Stimulated activated CD4-positive, alpha-beta T cell treated with anti-CD3 and anti-CD28 coated beads, Interleukin-1b, Interleukin-23, amount 100 ng/mL, for 24 hours (primary cell): ENCODE results near the gene TMEM263.

ENCODE experiments used
- DNase-seq, 4 experiments: peaks; one replicate each; pipeline ENCODE4 v3.0.0-alpha.2; 2020; ENCODE audit warnings: low read depth in 4 of 4, low spot score in 1 of 4

The TMEM263 gene

DNA sequence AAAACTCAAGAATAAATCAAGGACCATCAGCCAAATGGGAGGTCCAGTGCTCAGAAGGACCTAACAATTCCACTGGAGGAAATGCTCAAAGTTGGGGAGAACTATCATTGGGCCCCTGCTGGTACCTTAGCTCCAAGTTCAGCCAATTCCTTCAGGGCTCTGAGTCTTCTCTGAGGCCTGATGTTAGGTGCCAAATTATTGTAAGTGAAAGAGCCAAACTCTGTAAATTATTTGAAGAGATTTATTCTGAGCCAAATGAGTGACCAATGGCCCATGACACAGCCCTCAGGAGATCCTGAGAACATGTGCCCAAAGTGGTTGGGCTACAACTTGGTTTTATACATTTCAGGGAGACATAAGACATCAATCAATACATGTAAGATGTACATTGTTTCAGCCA lies 8.2 kb upstream of the TMEM263 start:
- DNase-seq: no peak

DNA sequence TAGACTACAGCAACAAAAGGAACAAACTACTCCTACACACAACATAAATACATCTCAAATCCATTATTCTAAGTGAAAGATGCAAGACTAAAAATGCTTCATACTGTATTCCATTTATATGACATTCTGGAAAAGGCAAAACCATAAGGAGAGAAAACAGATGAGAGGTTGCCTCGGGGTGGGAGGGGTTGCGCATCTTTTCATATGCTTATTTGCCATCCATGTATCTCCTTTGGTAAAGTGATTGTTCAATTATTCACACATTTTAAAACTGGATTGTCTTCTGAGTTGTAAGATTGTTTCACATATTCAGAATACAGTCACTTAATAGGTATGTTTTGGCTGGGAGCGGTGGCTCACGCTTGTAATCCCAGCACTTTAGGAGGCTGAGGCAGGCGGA lies 5.1 kb upstream of the TMEM263 start:
- no peak for DNase-seq

DNA sequence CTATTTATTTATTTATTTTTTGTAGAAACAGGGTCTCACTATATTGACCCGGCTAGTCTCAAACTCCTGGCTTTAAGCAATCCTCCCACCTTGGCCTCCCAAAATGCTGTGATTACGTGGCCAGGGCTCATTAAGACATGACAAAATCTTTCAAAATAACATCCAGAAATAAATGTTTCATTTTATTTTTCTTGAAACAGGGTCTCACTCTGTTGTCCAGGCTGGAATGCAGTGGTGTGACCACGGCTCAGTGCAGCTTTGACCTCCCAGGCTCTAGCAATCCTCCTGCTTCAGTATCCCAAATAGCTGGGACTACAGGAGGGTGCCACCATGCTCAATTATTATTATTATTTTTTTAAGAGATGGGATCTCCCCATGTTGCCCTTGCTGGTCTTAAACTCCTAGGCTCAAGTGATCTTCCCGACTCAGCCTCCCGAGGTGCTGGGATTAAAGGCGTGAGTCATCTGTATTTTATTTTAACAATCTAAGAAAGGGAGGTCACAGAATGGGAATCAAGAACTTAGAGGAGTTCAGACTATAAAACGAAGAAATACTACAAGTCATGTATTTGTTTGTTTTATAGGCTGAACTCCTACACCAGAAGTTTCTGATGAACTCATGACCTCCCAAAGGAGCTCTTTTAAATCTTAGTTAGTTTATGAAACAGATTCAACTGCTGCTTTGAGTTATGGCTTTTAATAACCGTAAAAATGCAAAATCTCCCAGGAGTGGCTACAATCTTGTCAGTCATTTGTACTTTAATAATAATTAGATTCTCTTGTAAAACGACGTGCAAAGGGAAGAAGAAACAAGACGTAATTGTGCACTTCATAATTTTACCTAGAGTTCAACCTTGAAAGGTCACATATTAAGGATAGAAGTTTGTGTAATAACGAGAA lies 2.1 kb upstream of the TMEM263 start:
- no peak for DNase-seq

DNA sequence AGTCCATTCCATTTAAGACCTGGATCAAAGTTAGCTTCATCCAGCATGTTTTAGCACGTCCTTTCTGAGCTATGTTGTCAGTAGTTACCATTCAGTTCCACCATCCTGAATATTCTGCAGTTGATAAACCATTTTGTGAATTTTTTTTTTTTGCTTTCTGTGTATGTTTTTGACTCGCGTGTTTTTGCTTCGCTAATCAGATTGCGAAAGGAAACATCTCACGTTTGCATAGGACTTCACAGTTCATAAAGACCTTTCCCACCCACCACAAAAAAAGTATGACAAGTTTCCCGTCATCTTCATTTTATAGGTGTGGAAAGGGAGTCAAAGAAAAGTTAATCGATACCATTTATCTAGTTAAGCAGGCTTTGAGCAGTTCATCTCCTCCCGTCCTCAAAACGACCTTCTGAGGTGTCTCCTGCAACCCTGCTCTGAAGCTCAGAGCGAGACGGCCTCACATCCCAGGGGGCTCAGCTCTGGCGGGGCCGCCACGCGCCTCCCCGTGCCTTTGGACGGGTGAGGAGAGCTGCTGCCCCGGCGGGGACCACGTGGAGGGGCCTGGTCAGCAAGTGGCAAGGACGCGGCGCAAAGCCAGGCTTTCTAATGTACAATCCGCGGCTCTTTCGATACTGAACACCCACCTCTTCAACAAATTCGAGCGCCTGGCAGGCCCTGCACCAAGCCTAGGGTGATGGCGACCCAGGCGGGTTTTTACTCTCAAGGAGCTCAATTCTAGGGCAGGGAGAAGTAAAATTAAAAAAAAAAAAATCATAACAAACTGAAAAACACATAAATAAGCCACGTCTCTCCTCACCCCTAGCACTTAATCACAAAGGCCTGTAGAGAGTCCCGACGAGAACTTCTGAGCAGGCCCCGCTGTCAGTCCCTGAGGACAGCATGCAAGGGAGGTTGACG lies 988 bp upstream of the TMEM263 start:
- peak in 1 of 4 experiments; percentile 1 for DNase-seq

DNA sequence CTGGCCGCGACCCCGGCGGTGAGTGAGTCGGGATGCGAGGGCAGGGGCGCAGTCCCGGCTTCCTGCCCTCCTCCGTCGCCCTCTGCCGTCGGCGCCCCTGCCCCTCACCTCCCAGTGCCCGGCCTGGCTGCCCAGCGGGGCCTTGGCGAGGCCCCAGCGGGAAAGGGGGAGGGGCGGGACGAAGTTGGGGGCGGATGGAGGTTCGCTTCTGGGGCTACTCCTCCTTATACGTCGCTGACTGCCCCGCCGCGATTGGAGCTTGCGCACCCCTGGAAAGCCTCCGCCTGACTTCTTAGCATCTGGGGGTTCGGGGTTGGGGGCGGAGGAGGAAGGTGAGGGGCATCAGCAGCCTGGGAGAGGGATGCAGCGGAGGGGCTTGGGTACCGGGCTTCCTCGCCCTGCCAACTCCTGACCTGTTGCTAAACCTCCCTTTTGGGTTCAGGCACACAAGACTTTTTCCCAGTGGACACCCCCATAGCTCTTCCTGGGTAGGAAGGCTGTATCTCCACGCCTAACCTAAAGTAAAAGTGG lies 406 bp downstream of the TMEM263 start:
- DNase-seq: peak; percentile 25 to 38 (median 32)

DNA sequence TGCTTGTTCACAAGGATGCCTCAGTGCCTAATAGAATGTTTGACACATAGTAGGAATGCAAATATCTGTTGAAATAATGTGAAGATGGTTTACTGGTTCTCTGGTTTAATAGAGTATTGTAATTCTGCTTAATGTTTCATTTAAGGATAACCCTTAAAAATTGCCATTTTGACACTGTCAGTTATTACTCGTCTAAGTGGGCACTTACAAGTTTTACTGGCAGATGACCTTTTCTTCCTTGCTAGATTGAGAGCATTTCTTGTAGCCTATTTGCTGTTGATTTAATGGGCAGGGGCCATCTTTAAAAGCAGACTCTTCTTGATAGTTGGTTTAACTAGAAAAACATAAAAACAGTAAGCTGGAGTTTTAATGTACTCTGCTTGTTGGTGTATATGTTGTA lies 1.9 kb downstream of the TMEM263 start:
- no peak for DNase-seq

DNA sequence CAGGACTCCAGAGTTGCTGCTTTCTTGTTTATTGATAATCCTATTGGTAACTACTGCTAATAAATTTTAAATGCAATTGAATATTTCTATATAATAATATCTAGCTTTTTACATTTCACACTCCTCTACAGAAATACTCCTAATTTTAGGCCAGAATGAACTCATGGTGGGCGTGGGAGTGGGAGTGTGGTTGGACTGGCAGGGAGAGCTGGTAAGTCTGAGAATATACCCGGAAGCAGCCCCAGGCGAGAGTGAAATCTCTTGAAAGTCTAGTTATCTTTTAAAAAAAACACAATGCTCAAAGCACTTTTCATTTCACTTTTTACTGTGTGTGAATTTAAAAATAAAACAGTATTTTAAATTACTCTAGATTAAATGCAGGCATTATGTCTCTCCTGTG lies 4.7 kb downstream of the TMEM263 start:
- no peak for DNase-seq

DNA sequence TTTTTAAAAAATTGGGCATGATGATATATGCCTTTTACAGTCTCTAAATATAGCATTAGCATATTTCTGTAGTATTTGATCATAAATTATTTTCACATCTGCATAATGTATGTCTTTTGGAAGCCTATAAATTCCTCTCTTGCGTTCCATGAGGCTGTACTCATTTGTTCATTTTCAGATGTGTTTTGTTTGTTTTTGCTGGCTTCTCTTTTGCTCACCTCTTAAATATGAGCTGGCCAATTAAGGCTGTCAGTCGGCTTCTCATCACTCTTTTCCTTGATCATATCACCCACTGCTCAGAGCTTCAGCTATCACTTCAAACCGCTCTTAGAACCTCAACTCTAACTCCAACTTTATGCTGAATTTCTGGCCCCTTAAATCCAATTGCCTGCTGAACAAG lies 6.6 kb downstream of the TMEM263 start:
- DNase-seq: no peak

DNA sequence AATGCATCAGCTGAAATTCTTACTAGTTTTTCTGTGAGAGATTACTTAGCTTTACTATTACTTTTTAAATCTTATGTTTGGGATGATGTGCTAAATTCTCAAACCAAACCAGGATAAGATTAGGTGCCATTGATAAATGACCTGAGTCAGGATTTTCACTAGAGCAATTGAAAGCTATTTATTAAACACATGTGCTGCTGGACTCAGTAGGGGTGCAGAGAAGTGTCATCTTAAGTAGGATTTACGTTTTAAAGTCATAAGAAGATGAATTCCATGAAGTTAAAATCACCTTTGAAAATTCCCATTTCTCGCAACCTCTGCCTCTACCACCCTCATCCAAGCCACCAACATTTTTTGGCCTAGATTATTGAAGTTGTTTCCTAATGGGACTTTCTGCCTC lies 8.8 kb downstream of the TMEM263 start:
- no peak for DNase-seq

DNA sequence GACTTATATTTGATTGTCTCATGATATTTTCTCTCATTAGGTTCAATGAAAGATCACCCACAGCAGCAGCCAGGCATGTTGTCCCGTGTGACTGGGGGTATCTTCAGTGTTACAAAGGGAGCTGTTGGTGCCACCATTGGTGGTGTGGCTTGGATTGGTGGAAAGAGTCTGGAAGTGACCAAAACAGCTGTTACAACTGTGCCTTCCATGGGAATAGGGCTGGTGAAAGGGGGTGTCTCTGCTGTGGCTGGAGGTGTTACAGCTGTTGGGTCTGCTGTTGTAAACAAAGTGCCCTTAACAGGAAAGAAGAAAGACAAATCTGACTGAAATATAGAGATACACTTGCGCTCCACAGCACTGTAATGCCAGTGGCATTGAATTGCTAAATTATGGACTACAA lies 15.4 kb downstream of the TMEM263 start:
- no peak for DNase-seq

DNA sequence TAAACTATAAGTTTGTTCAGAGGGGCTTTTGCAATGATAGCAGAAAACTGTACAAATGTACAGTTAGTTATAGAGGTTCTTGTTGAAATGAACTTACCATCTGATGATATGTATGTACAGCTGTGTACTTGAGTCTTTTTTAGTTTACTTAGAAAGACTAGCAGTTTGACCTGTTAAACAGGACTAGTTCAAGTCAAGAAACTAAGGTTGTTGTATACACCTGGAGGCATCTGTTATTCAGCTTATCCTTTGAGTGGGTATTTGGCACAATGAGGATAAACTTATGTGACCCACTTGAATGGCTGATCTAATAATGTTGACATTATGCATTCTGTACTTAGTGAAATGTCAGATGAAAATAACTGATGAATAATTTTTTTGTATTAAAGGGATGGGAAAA lies 17.8 kb downstream of the TMEM263 start:
- no peak for DNase-seq

DNA sequence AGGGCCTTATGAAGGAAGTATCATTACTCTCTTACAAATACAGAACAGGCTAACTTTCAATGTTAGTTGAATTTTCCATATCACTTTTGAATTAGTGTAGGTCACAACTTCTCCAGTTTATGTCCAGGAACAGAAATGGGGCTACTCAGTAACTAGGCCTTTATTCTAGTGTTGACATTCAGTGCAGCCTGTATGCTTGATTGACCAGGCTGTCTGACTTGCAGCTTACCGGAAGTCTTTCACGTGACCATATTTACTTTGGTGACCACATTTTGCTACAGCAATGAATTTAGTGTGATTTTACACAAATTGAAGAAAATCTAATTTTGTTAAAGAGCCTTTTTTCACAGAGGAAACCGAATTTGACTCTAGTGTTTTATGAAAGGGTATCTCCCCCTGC lies 18.8 kb downstream of the TMEM263 start:
- DNase-seq: no peak

DNA sequence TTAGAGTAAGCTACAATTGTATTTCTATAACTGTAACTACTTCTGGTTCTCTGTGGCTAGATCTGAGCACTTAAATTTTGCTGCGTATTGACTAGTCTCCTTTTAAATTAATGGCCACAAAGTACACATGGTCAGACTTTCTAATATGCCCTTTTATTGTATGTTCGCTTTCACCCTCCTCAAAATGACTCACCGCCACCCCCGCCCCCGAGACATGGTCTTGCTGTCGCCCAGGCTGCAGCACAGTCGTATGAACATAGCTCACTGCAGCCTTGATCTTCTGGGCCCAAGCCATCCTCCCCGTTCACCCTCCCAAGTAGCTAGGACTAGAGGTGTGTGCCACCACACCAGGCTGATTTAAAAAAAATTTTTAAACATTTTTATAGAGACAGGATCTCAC lies 19.4 kb downstream of the TMEM263 start:
- no peak for DNase-seq

DNA sequence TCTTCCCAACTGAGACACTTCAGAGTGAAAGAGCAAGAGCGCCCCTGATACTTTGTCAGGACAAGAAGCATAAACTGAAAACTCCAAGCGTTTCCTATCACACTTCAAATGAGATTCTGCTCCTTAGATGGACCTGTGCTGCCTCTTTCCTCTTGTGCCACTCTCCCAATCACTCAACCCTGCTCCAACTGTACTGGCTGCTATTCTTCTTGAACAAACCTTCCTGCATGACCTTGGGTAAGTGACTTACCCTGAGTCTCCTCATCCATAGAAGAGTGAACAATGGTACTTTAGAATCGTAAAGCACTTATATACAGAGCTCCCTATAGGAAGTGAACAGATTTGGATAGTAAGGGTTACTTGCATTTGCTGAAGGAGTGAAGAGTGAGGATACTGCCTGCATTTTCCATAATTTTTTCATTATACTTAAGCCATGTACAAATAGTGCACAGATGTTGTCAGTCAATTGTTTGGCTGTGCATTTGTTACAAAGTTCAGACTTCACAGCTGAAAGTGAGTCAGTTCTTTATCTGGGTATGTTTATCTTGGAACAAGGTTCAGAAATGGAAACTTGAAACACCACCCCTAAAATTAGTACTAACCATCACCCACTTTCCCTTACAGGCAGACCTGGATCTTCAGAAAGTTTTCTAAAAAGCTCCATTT lies 20.4 kb downstream of the TMEM263 start:
- DNase-seq: no peak

DNA sequence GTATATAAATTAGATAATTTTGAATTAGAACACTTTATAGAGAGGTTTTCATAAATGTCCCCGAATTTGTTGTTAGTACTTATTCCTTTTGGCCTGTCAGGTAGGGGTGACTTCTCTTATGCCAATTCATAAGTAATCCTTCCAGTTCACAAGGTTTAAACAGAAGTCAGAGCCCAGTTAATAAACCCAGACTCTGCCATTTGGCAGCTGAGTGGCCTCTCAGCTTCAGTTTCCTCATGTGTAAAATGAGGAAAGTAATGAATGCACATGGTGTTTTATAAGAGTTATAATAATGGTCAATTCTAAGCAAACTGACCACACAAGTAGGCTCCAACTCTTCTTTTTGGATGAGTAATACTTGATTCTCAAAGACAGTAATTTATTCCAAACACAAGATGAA lies 21.0 kb downstream of the TMEM263 start:
- no peak for DNase-seq

DNA sequence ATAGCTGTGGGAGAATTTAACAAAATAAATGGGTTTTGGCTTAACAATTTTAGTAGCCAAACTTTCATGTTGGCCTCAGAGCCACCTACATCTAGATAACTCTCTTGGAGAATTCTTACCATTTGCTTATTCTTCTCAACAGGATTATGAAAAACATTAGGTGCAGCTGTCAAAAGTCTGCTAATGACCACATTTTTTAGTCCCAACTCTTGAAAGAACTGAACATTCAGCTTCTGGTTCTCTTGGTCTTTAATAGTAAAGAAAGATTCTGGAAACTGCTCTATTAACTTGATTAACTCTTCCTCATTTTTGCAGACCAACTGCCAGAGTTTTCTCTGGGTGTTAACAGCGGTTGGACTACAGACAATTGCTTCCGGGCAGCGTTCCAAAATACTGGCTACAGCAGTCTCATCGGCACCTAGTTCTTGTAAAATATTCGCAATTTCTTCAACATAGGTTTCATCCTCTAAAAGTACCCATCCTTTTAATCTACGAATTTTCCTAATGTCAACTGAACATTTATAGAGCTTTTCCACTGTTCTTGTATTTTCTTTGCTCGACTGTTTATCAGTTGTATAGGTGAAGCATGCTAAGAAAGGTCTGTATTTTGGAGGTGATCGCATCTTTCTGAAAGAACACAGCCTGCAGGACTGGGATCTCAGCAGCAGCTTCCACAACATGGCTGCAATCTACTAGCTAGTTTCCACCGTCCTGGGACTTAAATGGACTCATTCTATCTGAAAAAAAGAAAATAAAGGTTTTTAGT lies 22.5 kb downstream of the TMEM263 start:
- DNase-seq: no peak

DNA sequence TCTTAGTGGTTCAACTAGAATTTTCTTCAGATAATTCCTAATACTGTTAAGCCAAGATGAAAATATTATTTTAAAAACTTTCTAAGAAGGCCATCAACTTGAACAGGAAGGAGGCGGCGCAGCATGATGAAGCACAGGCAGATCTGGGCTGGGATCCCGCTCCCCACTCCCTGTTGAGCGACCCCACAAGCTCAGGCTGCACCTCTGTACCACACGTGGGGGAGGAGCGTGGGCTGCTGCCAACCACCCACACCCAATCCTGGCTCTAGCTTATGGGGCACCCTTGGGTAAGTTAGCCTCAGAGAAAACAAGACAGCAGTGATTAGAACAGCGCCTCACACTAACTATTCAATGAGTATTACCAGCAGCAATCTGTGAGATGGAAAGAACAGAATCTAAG lies 25.2 kb downstream of the TMEM263 start:
- no peak for DNase-seq

DNA sequence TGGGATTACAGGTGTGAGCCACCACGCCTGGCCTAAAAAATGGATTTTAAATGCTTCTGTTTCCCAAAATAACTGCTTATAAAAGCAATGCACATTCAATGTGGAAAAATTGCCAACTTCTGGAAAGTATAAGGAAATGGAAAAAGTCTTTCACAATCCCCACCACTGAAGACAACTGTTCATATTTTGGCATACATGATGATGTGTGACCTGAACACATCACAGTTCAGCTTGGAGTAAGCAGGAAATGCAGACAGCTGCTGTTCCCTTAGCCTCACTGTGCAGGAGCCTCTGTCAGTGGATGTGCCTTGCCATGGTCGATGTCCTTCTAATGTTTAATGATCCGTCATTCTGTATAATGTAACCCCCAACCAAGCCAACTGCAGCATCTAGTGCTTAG lies 26.1 kb downstream of the TMEM263 start:
- DNase-seq: no peak

DNA sequence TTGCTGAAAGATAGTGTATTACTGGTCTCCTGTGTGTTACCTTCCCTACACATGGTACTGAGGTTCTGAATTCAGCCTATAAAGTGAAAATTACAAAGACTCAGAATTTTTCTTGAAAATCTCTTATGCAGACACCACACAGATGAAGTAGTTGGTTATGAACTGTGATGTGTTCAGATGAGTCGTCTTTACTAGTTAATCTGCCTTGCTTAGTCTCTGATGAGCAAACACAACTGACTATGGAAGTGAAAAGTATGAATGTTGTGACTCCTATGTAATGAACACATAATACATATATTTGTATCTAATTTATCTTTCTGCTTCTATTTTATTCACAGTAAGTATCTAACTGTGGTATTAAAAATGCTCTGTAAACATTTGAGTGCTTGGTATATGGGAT lies 26.5 kb downstream of the TMEM263 start:
- no peak for DNase-seq

DNA sequence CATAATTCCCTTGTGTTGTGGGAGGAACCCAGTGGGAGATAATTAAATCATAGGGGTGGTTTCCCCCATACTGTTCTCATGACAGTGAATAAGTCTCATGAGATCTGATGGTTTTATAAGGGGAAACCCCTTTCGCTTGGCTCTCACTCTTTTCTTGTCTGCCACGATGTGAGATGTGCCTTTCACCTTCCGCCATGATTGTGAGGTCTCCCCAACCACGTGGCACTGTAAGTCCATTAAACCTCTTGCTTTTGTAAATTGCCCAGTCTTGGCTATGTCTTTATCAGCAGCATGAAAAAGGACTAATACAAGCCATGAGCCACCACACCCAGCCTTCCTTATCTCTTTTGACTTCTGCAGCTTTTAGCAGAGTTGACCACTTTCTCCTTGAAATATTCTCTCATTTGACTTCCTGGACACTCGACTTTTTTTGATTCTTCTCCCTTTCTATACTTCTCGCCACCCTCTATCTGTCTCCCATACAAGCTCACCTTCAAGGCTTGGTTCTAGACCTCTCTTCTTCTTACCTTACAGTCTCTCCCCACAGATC lies 29.0 kb downstream of the TMEM263 start:
- DNase-seq: no peak
